Measurements from ENCODE around the gene MYO1D.
"Not testable (repeated sequence)": the region's sequence is repeated elsewhere in the genome, so short reads cannot be mapped to it uniquely, and the experiment has no call there.

MYO1D gene

DNA sequence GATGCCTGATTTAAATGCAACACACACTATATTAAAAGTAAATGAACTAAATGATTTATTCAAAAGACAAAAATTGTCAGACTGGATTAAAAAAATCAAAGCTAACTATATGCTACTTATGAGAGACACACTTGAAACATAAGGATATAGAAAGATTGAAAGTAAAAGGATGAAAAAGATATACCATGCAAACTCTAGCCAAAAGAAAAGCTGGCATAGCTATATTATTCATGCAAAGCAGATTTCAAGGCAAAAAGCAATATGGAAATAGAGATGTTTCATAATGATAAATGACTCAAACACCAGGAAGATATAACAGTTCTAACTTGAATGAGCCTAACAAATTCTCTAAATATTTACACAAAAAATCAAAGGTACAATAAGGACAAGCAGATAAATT lies 149.2 kb downstream of the MYO1D start:
- no peak overlapping the region for H3K4me3 ChIP-seq (ENCODE audit: low read depth, low read length)
- DNase-seq (ENCODE audit: low read depth), result no peak
- TF ChIP-seq, protein P1, sequence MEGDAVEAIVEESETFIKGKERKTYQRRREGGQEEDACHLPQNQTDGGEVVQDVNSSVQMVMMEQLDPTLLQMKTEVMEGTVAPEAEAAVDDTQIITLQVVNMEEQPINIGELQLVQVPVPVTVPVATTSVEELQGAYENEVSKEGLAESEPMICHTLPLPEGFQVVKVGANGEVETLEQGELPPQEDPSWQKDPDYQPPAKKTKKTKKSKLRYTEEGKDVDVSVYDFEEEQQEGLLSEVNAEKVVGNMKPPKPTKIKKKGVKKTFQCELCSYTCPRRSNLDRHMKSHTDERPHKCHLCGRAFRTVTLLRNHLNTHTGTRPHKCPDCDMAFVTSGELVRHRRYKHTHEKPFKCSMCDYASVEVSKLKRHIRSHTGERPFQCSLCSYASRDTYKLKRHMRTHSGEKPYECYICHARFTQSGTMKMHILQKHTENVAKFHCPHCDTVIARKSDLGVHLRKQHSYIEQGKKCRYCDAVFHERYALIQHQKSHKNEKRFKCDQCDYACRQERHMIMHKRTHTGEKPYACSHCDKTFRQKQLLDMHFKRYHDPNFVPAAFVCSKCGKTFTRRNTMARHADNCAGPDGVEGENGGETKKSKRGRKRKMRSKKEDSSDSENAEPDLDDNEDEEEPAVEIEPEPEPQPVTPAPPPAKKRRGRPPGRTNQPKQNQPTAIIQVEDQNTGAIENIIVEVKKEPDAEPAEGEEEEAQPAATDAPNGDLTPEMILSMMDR (IDR thresholded peaks at IDR 0.05; ENCODE audit: low read depth, low read length, missing control alignments), result no peak

DNA sequence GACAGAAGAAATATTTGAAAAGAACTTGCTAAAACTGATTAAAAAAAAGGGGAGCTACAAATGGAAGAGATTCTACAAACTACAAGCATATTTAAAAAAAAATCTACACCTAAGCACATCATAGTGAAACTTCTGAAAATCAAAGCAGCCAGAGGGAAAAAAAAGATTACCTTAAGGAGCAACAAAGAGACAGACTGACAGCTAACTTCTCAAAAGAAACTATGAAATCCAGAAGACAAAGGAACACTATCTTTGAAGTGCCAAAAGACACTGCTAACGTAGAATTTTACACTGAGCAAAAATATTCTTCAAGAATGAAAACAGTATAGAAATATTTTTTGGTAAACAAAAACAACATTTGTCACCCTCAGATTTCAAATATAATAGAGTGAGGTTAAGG lies 151.2 kb downstream of the MYO1D start:
- TF ChIP-seq, protein P1 (IDR thresholded peaks at IDR 0.05; ENCODE audit: low read depth, low read length, missing control alignments), result no peak
- DNase-seq (ENCODE audit: low read depth), result no peak
- H3K4me3 ChIP-seq (ENCODE audit: low read depth, low read length), result no peak overlapping the region

DNA sequence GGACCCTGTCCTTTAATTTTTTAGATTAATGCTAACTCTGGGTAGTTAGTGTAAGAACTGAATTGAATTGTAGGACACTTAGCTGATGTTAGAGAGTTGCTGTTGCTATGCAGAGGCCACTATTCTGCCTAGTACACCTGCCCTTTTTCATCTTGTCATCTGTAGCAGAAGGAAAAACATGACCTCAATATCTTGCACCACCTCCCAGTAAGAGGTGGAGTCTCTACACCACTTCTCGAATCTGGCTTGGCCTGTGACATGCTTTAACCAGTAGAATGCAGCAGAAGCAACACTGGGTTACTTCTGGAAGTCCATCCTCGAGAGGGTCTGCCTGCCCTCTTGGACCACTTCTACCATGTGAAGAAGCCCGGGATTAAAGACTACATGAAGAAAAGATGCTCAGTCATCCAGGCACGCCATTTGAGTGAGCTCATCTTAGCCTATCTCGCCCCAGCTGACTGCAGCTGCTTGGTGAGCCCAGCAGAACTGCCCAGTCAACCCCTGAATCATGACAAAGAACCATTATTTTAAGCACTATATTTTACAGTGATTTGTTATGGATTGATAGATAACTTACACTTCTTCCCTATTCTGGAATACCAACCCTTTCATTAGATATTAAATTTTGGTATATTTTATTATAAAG lies 153.5 kb downstream of the MYO1D start:
- DNase-seq (ENCODE audit: low read depth), result no peak
- no peak overlapping the region for H3K4me3 ChIP-seq (ENCODE audit: low read depth, low read length)
- TF ChIP-seq, protein P1 (IDR thresholded peaks at IDR 0.05; ENCODE audit: low read depth, low read length, missing control alignments), result no peak

DNA sequence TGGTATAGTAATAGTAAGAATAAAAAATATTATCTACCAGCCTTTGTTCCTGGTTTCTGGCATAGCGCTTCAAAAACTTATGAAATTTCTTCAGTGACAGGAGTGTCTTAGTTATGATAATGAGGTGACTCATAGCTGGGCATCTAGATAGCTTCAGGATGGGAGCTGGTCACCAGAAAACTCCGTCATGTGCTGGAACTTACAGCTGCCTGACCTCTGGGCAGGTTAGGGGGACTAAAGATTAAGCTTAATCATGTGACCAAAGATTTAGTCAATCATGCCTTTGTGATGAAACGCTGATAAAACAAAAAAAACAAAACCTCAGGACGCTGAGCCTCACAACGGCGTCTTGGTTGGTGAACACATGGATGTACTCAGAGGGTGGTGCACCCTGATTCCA lies 154.2 kb downstream of the MYO1D start:
- DNase-seq (ENCODE audit: low read depth), result no peak
- TF ChIP-seq, protein P1 (IDR thresholded peaks at IDR 0.05; ENCODE audit: low read depth, low read length, missing control alignments), result no peak
- H3K4me3 ChIP-seq (ENCODE audit: low read depth, low read length), result no peak overlapping the region

DNA sequence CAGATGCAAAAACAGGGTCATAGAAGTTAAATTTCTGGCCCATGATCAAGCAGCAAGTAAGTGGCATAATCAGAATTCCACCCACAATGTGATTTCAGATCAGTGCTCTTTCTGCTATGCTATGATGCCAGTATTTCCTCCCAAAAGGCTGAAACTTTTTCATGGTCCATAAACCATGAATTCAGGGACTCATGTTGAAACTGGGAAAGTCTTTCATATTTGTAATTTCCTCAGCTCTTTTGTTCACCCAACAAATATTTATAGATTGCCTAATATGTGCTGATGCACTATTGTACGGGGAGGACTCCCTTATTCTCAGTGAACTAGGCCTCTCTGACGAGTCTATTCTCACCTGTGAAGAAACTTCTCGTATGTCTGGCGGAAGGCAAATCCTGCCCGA lies 156.3 kb downstream of the MYO1D start:
- no peak overlapping the region for H3K4me3 ChIP-seq (ENCODE audit: low read depth, low read length)
- TF ChIP-seq, protein P1 (IDR thresholded peaks at IDR 0.05; ENCODE audit: low read depth, low read length, missing control alignments), result no peak
- no peak for DNase-seq (ENCODE audit: low read depth)

DNA sequence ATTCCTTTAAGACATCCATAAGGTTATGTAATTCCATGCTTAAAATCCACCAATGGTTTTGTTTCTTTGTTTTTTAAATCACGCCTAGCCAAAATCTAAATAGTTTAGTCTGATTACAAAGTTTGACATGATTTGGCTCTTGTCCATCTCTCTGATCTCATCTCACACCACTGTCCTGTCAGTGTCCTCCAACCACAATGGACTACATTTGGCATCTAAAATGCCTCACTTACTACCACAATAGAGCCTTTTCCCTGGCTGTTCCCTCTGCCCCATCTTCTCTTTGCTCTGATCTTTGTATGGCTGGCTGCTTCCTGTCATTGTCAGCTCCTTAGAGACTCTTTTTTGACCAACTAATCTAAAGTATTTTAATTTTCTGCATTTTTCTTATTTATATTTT lies 157.2 kb downstream of the MYO1D start:
- no peak overlapping the region for H3K4me3 ChIP-seq (ENCODE audit: low read depth, low read length)
- DNase-seq (ENCODE audit: low read depth), result no peak

DNA sequence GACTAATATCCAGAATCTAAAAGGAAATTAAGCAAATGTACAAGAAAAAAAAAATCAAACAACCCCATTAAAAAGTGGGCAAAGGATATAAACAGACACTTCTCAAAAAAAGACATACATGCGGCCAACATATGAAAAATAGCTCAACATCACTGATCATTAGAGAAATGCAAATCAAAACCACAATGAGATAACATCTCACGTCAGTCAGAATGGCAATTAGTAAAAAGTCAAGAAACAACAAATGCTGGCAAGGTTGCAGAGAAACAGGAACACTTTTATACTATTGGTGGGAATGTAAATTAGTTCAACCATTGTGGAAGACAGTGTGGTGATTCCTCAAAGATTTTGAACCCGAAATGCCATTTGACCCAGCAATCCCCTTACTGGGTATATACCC lies 162.0 kb downstream of the MYO1D start:
- not testable (repeated sequence) for DNase-seq (ENCODE audit: low read depth); H3K4me3 ChIP-seq (ENCODE audit: low read depth, low read length)

More for the DNA sequence above, 157.2 kb downstream of the MYO1D start:
- TF ChIP-seq, protein P1 (IDR thresholded peaks at IDR 0.05; ENCODE audit: low read depth, low read length, missing control alignments), result no peak

DNA sequence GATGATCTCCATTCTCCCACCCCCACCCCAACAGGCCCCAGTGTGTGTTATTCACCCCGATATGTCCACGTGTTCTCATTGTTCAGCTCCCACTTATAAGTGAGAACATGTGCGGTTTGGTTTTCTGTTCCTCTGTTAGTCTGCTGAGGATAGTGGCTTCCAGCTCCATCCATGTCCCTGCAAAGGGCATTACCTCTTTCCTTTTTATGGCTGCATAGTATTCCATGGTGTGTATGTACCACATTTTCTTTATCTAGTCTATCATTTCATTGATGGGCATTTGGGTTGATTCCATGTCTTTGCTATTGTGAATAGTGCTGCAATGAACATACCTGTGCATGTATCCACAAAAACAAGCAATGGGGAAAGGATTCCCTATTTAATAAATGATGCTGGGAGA lies 162.7 kb downstream of the MYO1D start:
- not testable (repeated sequence) for H3K4me3 ChIP-seq (ENCODE audit: low read depth, low read length); DNase-seq (ENCODE audit: low read depth)

All from GM12864 (cell line).